Breast epithelium (tissue), 4 donors: ENCODE measurements around the gene LPP. TPM values are rescaled to one million over a fixed set of nuclear protein-coding genes. Genes with fewer than 3 reads are reported as not detected.
"Not testable (repeated sequence)": the region's sequence is repeated elsewhere in the genome, so short reads cannot be mapped to it uniquely, and the experiment has no call there.

Experiments used
- DNase-seq, 2 donors: peaks; one replicate each; pipeline ENCODE4 v3.0.0-alpha.2; 2019; ENCODE audit warnings: low spot score in 2 of 2
- H3K27ac ChIP-seq, 2 donors: fragments of 200-600 bp; sonication (generic) in 1 of 2; one replicate each; pipeline ENCODE4 v1.5.1; 2016 to 2019; ENCODE audit warnings: mild to moderate bottlenecking in 1 of 2
- H3K27me3 ChIP-seq, 2 donors: fragments of 200-600 bp; sonication (generic) in 1 of 2; one replicate each; pipeline versions ENCODE4 v1.5.1 to v1.6.0; 2017 to 2019; ENCODE audit warnings: control low read depth in 1 of 2, mild to moderate bottlenecking in 1 of 2
- H3K36me3 ChIP-seq: fragments of 200-600 bp; one replicate; pipeline ENCODE4 v1.5.1; 2019
- H3K4me1 ChIP-seq, 2 donors: fragments of 200-600 bp; sonication (generic); one replicate each; pipeline ENCODE4 v1.5.1; 2016 to 2019; ENCODE audit warnings: control low read depth in 1 of 2
- H3K4me3 ChIP-seq, 3 donors: fragments of 200-600 bp; sonication (generic); 1 replicate in 2 of 3; 2 replicates in 1 of 3; pipeline ENCODE4 v1.5.1; 2016 to 2019; ENCODE audit warnings: mild to moderate bottlenecking in 3 of 3, moderate library complexity in 2 of 3
- H3K9me3 ChIP-seq, 2 donors: fragments of 200-600 bp; sonication (generic) in 1 of 2; one replicate each; pipeline ENCODE4 v1.5.1; 2016 to 2019; ENCODE audit warnings: control low read depth in 1 of 2
- CTCF ChIP-seq, 3 donors: fragments of 450-650 bp; IDR thresholded peaks; one replicate each; pipeline ENCODE4 v1.5.1; 2016 to 2017; ENCODE audit warnings: antibody characterized with exemption in 3 of 3, mild to moderate bottlenecking in 3 of 3, moderate library complexity in 3 of 3
- POLR2A ChIP-seq: fragments of 450-650 bp; IDR thresholded peaks from one replicate; pipeline ENCODE4 v1.6.1; 2016; ENCODE audit warnings: antibody characterized with exemption, mild to moderate bottlenecking, moderate library complexity
- POLR2AphosphoS5 ChIP-seq, 3 donors: sonication (generic); formaldehyde crosslinking; IDR thresholded peaks; one replicate each; pipeline ENCODE4 v1.6.1; 2017; ENCODE audit warnings: antibody characterized with exemption in 3 of 3
- intact Hi-C: fragments of 100-400 bp; cut with DNase I; formaldehyde crosslinking; loops from one replicate; pipeline ENCODE4 v1.15.1; 2023; ENCODE audit warnings: low total_unique reads
- total RNA-seq, 3 donors: library from RNA; depleted of rRNA; stranded (reverse); fragments of >200 nt; gene quantifications; one replicate each; pipeline ENCODE4 v1.1.0, GENCODE V29; 2016

Gene LPP
- total RNA-seq, 3 donors from 2014 or later, result 135 to 183 (median 147) TPM

DNA sequence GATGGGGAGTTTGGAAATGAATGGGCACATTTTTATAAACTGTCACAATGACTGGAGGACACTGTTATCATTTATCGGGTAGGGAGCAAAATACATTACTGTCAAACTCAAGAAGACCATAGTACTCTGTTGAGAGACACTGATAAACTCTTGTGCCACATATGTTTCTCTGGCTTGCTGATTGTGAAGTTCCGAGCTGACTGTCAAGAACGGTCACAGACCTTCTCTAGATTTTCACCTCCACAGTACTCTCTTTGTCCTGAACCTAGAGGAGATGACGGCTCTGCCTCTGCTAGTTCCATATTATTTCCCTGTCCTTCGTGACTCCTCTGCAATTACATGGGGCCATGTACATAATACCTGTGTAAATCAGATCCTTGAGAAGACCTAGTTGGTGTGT lies 451.9 kb downstream of the LPP start:
- no peak for DNase-seq
- H3K27me3 ChIP-seq, result no peaks in the 10 kb centered on the region
- intact Hi-C loops, result no loop called here
- H3K9me3 ChIP-seq, result no peaks in the 10 kb centered on the region
- TF ChIP-seq POLR2AphosphoS5 (IDR thresholded peaks at IDR 0.05) (no peak), CTCF (IDR thresholded peaks at IDR 0.05) (no peak)
- no peaks in the 10 kb centered on the region for H3K4me1 ChIP-seq
- peak overlapping the region in 1 of 2 donors; percentile 60 for H3K27ac ChIP-seq
- no peak overlapping the region for H3K4me3 ChIP-seq
- H3K36me3 ChIP-seq, result no peaks in the 10 kb centered on the region

DNA sequence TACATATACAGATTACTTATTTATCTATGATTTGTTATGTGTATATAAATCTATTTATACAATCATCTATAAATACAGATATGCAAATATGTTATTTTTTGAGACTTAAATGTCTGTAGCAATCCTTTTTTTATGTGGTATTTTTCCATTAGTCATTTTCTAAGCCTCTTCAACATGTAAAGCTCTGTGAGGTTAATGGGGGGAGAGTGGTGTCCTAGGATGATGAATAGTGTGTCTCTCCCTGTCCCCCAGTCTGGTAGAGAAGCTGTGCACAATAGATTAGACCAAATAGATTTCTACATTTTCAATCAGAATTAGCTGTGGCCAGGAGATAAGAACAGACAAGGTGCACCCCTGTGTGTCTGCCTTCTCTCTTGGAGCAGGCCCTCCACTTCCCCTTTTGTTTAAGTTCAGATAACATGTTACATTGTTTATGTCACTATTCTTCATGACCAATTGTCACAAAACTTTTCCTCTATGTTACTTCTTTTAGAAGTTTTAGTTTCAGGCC lies 453.9 kb downstream of the LPP start:
- Histone ChIP-seq H3K36me3 (no peaks in the 10 kb centered on the region), H3K27me3 (no peaks in the 10 kb centered on the region), H3K27ac (no peak overlapping the region), H3K4me1 (no peaks in the 10 kb centered on the region), H3K9me3 (no peaks in the 10 kb centered on the region), H3K4me3 (no peak overlapping the region)
- DNase-seq, result no peak
- TF ChIP-seq POLR2A (no peak), POLR2AphosphoS5 (IDR thresholded peaks at IDR 0.05) (no peak)
- intact Hi-C loops, result no loop called here

GRCh38 chr3:188608401-188608800 lies 454.4 kb downstream of the LPP start:
- TF ChIP-seq CTCF (IDR thresholded peaks at IDR 0.05) (no peak), POLR2A (no peak), POLR2AphosphoS5 (IDR thresholded peaks at IDR 0.05) (no peak)
- intact Hi-C loops, result no loop called here
- no peaks in the 10 kb centered on the region for H3K36me3 ChIP-seq
- H3K9me3 ChIP-seq, result no peaks in the 10 kb centered on the region
- H3K4me3 ChIP-seq, result no peak overlapping the region
- no peak for DNase-seq
- H3K4me1 ChIP-seq, result no peaks in the 10 kb centered on the region
- no peak overlapping the region for H3K27ac ChIP-seq
- H3K27me3 ChIP-seq, result no peaks in the 10 kb centered on the region

GRCh38 chr3:188613721-188614120 lies 459.8 kb downstream of the LPP start:
- H3K4me1 ChIP-seq, intact Hi-C loops: not testable (repeated sequence)

DNA sequence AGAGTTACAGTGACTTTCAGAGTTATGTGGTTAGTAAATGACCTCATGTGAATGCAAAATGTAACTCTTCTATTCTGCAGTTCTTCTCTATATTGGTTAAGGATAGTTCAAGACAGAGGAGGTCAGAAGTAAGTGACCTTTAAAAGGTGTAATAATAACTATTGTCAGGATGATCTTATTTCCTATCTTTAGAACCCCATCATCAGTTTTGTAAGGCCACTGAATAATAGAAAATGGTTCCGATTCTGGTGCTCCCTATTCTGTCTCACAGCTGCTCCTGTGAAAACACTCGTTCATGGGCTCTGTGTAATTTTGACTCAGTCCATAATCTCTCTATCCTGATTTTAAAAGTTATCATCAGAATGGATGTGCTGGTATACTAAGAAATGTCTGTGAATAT lies 463.3 kb downstream of the LPP start:
- TF ChIP-seq CTCF (IDR thresholded peaks at IDR 0.05) (no peak), POLR2AphosphoS5 (IDR thresholded peaks at IDR 0.05) (no peak), POLR2A (no peak)
- Histone ChIP-seq H3K36me3 (no peaks in the 10 kb centered on the region), H3K4me3 (no peak overlapping the region), H3K9me3 (no peaks in the 10 kb centered on the region), H3K27me3 (no peaks in the 10 kb centered on the region), H3K27ac (no peak overlapping the region), H3K4me1 (no peaks in the 10 kb centered on the region)
- no peak for DNase-seq
- intact Hi-C loops, result no loop called here

More at GRCh38 chr3:188613721-188614120, 459.8 kb downstream of the LPP start:
- not testable (repeated sequence) for H3K27me3 ChIP-seq, H3K4me3 ChIP-seq, H3K36me3 ChIP-seq, DNase-seq, H3K9me3 ChIP-seq, H3K27ac ChIP-seq

DNA sequence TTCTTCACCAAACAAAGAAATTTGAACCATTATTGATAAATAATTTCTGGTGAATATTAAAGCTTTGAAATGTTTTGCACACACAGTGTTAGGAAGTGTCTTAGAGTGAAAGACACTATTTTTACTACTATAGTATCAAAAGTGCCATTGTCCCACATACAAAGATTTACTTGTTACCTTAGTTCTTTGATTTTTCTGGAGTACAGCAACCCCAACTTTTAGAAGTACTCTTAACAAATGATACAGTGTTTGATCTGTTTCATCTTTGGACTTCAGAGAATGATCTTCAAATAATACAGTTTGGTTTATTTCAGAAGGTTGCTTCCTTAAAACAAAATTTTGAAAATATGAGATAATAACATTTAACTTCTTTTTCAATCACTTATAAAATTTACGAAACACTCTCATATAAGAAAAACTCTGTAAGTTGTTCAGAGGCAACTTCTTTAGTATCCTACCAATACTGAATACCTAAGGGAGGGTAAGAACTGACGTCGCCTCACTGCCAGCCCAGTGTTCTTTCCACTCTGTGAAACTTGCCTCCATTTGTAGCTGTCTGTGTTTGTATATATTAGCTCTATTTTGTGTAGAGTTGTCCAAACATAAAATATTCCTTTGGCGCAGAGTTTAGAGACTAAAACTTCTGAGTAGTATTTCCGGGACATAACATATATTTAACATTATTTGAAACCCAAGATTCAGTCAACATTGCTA lies 464.2 kb downstream of the LPP start:
- intact Hi-C loops, result no loop called here
- no peak overlapping the region for H3K27ac ChIP-seq

More for the DNA sequence above, 464.2 kb downstream of the LPP start:
- DNase-seq, result no peak
- no peaks in the 10 kb centered on the region for H3K36me3 ChIP-seq
- H3K27me3 ChIP-seq, result no peaks in the 10 kb centered on the region
- no peak for TF ChIP-seq POLR2AphosphoS5 (IDR thresholded peaks at IDR 0.05)
- TF ChIP-seq POLR2A, result no peak
- no peak for TF ChIP-seq CTCF (IDR thresholded peaks at IDR 0.05)
- no peak overlapping the region for H3K4me3 ChIP-seq
- no peaks in the 10 kb centered on the region for H3K9me3 ChIP-seq
- H3K4me1 ChIP-seq, result no peaks in the 10 kb centered on the region
